KG1 (cell line): Measurements from ENCODE around the gene C1R.

Source experiments
- DNase-seq: peaks from one replicate; lab custom pipeline; 2025; lab: John Stamatoyannopoulos, UW

Gene C1R

GRCh38 chr12:7096979-7097378, 4.7 kb upstream of the C1R start:
- DNase-seq: no peak

- DNase-seq: no peak
Observed at GRCh38 chr12:7096006-7096932, 4.0 kb upstream of the C1R start.

GRCh38 chr12:7093892-7094291, 1.6 kb upstream of the C1R start:
- no peak for DNase-seq

GRCh38 chr12:7093486-7093885, 1.2 kb upstream of the C1R start:
- DNase-seq: no peak

DNA sequence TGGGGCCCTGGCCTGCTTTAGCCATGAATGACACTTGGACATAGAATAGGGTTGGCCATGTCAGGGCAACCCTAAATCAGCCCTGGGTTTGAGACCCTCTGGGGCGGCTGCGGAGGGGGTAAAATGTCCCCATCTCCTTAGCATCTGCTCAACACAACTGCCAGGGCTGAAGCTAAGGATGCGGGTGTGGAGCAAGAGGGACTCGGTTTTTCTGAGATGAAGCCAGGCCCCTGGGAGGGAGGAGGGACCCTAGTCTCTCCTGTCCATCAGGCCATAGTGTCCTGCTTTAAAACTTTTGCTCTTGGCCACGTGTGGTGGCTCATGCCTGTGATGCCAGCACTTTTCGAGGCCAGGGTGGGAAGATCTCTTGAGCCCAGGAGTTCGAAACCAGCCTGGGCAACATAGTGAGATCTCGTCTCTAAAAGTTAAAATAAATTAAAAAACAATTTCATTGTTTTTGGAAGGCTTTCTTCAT, 778 bp upstream of the C1R start:
- DNase-seq: no peak

- DNase-seq: no peak
Observed at GRCh38 chr12:7091660-7092228, 501 bp downstream of the C1R start.

GRCh38 chr12:7091171-7091570, 1.1 kb downstream of the C1R start:
- DNase-seq: no peak

DNA sequence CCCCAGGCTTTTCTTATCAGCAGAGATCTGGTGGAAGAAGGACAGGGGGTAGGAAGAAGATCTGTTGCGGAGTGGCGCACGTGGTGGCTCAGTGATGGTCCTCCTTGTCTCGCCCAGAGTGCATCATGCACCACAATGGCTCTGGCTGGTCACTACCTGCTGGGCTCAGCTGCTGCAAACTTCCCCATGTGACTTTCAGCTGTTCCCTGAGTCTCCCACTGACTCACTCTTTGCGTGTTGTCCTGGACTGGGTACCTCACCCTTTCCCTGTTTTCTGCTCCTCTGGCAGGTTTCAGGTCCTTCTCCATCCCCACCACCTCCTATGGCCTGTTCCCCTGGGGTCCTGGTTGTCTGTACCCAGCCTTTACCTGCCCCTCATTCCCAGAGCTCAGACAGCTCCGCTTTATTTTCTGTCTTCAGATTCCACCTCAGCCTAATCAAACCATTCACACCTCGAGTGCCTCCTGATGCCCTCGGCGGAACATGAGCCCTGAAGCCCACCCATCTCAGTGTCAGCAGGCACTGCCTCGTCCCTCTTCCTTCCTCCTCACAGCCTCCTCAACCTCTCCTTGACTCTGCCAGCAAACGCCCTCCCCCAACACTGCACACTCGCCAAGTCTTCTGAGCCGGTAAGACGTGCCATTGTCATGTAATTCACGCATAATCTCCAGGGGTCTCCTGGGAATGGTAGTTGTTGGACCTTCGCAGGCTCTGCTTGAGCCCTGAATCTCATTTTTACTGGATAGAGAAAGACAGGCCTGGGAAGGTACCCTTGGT, 1.8 kb downstream of the C1R start:
- DNase-seq: no peak

GRCh38 chr12:7089196-7089871, 2.9 kb downstream of the C1R start:
- DNase-seq: no peak

GRCh38 chr12:7083125-7083524, 9.1 kb downstream of the C1R start:
- DNase-seq: no peak

DNA sequence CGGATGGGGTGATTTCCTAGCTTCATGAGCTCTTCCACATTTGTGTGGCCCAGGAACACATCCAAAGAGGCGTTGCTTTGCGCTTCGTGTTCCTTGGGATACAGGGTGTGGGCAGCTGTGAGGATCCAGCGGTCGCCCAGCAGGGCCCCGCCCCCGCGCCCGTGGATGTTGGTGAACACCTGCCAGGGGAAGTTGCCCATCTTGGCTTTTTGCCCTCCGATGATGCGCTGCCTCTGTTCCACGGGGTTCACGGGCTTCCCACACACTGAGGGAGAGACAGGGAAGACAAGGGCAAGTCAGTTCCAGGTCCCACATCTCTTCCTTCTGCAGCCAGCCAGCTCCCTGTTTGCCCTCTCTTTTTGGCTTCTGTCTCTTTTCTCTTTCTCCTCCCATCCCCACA, 11.2 kb downstream of the C1R start:
- DNase-seq: no peak

DNA sequence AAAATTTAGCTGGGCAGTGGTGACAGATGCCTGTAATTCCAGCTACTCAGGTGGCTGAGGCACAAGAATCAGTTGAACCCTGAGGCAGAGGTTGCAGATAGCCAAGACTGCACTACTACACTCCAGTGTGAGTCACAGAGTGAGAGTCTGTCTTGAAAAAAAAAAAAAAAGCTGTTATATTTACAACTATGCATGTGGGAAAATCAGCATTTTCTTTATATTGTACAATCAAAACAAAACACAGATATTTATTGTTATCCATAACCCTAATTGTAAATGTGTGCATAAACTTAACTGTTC, 12.5 kb downstream of the C1R start:
- no peak for DNase-seq

GRCh38 chr12:7078163-7078562, 14.1 kb downstream of the C1R start:
- no peak for DNase-seq

DNA sequence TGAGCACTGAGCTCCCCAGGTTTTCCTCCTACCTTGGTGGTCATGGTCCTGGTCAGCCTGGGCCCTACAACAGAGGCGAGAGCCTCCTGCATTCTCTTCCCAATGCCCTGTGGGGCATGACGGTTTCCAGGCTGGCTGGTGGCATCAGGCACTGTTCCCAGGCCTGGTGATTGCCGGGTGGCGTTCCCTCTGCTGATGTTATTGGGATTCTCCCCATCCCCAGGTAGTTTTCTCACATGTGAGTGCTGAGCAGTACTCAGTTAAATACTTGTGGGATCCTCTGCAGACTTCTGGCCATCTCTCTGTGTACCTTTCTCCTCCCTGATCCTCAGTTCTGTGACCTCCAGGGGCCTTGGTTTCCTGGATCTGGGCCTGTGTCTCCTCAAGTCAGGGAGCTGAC, 15.8 kb downstream of the C1R start:
- no peak for DNase-seq

DNA sequence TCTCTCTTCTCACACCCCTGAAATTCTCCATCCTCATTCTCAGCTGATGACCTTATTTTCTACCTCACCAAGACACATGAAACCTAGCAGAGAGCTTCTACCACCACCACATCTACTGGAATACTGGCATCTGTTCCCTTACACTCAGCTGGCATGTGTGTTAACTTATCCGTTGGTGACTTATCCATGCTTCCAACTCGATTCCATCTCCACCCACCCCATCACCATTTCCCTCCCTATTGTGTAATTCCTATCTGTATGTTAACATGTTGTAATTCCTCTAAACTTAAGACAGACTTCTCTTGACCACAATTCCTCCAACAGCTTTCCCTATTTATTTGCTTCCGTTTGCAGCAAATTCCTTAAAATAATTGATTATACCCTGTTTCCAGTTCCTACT, 16.3 kb downstream of the C1R start:
- DNase-seq: no peak

- DNase-seq: no peak
Observed at GRCh38 chr12:7075518-7075917, 16.7 kb downstream of the C1R start.

DNA sequence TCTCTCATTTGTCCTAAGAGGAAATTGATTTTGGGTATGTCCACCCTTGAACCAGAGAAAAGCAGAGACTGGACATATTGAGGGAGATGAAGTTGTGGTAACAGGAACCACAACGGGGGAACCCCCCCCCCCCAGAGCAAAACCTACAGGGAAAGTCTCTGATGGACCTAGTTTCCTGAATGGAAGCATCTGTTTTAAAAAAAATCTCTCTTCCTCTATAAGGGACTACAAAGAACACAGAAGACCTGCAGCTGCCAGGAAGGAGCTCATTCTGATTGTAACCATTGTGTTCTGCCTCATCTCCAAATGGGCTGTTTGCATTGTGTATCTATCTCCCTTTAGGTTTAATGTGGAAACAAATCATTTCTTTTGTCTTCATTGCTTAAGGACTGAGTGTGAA, 18.3 kb downstream of the C1R start:
- no peak for DNase-seq

GRCh38 chr12:7072554-7072953, 19.7 kb downstream of the C1R start:
- DNase-seq: no peak

DNA sequence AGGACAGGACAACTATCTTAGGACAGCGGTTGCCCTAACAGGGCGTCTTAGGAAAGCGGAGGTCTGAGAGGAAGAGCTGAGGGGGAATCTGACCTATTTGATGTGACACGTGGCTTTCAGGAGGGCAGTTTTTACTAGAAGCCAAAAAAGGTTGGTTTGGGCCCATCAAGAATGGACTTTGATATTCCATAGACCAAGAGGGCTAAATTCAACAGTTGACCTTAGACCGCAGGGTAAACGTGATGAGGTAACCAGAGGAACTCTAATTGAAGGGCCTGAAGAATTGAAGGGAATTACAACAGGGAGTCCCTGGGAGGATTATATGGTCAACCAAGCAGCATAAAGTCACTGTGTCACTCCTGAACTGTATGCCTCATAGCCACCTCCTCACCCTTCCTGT, 20.2 kb downstream of the C1R start:
- DNase-seq: no peak

- DNase-seq: no peak
Observed at GRCh38 chr12:7069386-7069785, 22.9 kb downstream of the C1R start.

- no peak for DNase-seq
Observed at GRCh38 chr12:7068994-7069346, 23.3 kb downstream of the C1R start.

DNA sequence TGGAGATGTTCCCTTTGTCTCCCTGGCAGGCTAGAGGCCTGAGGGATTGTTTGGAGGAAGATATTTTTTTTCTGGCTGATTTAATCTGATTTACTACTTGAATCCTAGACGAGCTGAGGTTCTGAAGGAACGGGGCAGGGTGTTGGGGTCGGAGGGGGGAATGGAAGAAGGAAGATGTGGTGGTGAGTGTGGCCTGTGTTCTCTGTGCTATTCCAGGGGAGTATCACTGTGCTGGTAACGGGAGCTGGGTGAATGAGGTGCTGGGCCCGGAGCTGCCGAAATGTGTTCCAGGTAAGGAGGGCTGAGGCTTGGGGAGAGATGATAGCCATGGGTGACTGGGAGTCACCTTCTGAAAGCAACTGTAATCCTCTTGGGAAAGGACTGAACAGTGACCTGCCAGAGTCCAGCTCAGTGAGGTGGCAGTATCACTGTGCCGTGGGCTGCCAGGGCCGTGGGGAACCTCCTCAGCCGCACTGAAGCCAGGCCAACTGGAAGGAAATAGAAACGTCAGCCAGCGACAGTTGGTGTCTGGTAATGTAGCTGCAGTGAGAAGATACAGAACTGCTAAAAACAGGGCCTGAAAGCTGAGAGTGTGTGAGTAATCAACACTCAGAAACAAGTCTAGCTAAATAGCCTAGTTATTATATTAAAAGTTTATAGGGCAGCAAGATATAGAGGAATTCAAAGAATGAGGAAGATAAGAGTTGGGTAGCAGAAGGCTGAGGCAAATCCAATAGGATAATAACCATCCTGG, 23.8 kb downstream of the C1R start:
- peak; percentile 29 for DNase-seq
